Neutrophil (primary cell): ENCODE data around the gene UNK.
A peak's percentile ranks its signal among the peaks of the same experiment; 100 is the strongest.

Source experiments
- H3K27ac ChIP-seq: fragments of 200-600 bp; sonication (generic); 2 replicates; pipeline ENCODE4 v1.5.1; 2016; ENCODE audit warnings: mild to moderate bottlenecking, moderate library complexity
- H3K27me3 ChIP-seq: fragments of 200-600 bp; sonication (generic); 2 replicates; pipeline ENCODE4 v1.6.0; 2016; ENCODE audit warnings: mild to moderate bottlenecking
- H3K36me3 ChIP-seq: fragments of 200-600 bp; sonication (generic); 2 replicates; pipeline ENCODE4 v1.5.1; 2017
- H3K4me1 ChIP-seq, 2 experiments: fragments of 200-600 bp in 1 of 2; sonication (generic) in 1 of 2; 1 replicate in 1 of 2; 2 replicates in 1 of 2; pipeline versions ENCODE4 v1.5.1 to v1.6.1; 2013 to 2016; ENCODE audit warnings: low read depth in 1 of 2, low read length in 1 of 2, mild to moderate bottlenecking in 1 of 2, moderate library complexity in 1 of 2; ENCODE audit not compliant: control insufficient read depth in 1 of 2, insufficient read depth in 1 of 2
- H3K4me3 ChIP-seq, 2 experiments: fragments of 200-600 bp in 1 of 2; sonication (generic) in 1 of 2; 1 replicate in 1 of 2; 2 replicates in 1 of 2; pipeline ENCODE4 v1.5.1; 2013 to 2016; ENCODE audit warnings: low read depth in 1 of 2, low read length in 1 of 2, mild to moderate bottlenecking in 1 of 2, moderate library complexity in 1 of 2
- H3K9me3 ChIP-seq: fragments of 200-600 bp; sonication (generic); 2 replicates; pipeline ENCODE4 v1.5.1; 2016
- TF ChIP-seq, protein P1 (sequence below): fragments of 200-600 bp; sonication (generic); IDR thresholded peaks from 2 replicates; pipeline ENCODE4 v1.5.1; 2016; ENCODE audit warnings: antibody characterized with exemption

The UNK gene

GRCh38 chr17:75752802-75753513, 31.6 kb upstream of the UNK start:
- Histone ChIP-seq H3K9me3 (no peaks in the 10 kb centered on the region), H3K36me3 (peaks cover 7% of the 10 kb centered on the region), H3K4me3 (peak overlapping the region; percentile 46 to 62), H3K27me3 (peaks cover 27% of the 10 kb centered on the region), H3K4me1 (peaks cover 26 to 29% of the 10 kb centered on the region in 2 experiments), H3K27ac (no peak overlapping the region)
- TF ChIP-seq, protein P1, sequence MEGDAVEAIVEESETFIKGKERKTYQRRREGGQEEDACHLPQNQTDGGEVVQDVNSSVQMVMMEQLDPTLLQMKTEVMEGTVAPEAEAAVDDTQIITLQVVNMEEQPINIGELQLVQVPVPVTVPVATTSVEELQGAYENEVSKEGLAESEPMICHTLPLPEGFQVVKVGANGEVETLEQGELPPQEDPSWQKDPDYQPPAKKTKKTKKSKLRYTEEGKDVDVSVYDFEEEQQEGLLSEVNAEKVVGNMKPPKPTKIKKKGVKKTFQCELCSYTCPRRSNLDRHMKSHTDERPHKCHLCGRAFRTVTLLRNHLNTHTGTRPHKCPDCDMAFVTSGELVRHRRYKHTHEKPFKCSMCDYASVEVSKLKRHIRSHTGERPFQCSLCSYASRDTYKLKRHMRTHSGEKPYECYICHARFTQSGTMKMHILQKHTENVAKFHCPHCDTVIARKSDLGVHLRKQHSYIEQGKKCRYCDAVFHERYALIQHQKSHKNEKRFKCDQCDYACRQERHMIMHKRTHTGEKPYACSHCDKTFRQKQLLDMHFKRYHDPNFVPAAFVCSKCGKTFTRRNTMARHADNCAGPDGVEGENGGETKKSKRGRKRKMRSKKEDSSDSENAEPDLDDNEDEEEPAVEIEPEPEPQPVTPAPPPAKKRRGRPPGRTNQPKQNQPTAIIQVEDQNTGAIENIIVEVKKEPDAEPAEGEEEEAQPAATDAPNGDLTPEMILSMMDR, result no peak

- peaks cover 26 to 29% of the 10 kb centered on the region in 2 experiments for H3K4me1 ChIP-seq
- H3K27me3 ChIP-seq, result peaks cover 27% of the 10 kb centered on the region
- H3K4me3 ChIP-seq, result peak overlapping the region; percentile 46 to 62
- peaks cover 11% of the 10 kb centered on the region for H3K36me3 ChIP-seq
- peak overlapping the region; percentile 33 for H3K27ac ChIP-seq
- no peaks in the 10 kb centered on the region for H3K9me3 ChIP-seq
- TF ChIP-seq, protein P1, result peak; percentile 84
Measured at GRCh38 chr17:75753514-75754377, 30.9 kb upstream of the UNK start.

DNA sequence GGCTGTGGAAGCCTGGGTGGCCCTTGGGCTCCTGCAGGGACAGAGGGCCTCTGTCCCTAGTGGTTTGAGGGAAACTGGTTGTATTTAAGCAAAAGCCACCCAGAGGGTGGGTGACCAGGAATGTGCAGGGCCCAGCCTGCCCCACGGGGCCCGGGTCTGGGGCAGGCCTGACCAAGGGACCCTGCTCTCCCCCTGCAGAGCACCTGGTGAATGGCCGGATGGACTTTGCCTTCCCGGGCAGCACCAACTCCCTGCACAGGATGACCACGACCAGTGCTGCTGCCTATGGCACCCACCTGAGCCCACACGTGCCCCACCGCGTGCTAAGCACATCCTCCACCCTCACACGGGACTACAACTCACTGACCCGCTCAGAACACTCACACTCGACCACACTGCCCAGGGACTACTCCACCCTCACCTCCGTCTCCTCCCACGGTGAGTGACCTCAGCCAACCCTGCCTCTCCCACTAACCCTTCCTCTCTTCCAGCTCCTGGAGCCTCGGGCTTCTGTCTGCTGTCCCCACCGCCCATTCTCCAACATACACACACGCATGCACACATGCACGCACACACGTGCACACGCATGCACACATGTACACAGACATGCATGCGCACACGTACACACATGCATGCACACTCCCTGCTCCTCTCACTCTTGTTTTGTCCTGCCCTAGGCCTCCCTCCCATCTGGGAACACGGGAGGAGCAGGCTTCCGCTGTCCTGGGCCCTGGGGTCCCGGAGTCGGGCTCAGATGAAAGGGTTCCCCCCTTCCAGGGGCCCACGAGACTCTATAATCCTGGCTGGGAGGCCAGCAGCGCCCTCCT, 30.0 kb upstream of the UNK start:
- peaks cover 27% of the 10 kb centered on the region for H3K27me3 ChIP-seq
- no peaks in the 10 kb centered on the region for H3K9me3 ChIP-seq
- H3K4me3 ChIP-seq, result peak overlapping the region in 1 of 2 experiments; percentile 62
- peaks cover 24 to 27% of the 10 kb centered on the region in 2 experiments for H3K4me1 ChIP-seq
- TF ChIP-seq, protein P1, result no peak
- H3K27ac ChIP-seq, result no peak overlapping the region
- peaks cover 11% of the 10 kb centered on the region for H3K36me3 ChIP-seq

GRCh38 chr17:75755205-75755901, 29.3 kb upstream of the UNK start:
- Histone ChIP-seq H3K36me3 (peaks cover 11% of the 10 kb centered on the region), H3K4me3 (no peak overlapping the region), H3K4me1 (peaks cover 19 to 22% of the 10 kb centered on the region in 2 experiments), H3K27ac (no peak overlapping the region), H3K9me3 (no peaks in the 10 kb centered on the region), H3K27me3 (peaks cover 26% of the 10 kb centered on the region)
- TF ChIP-seq, protein P1, result no peak

GRCh38 chr17:75755990-75756389, 28.6 kb upstream of the UNK start:
- Histone ChIP-seq H3K4me1 (peaks cover 19 to 22% of the 10 kb centered on the region in 2 experiments), H3K27ac (no peak overlapping the region), H3K9me3 (no peaks in the 10 kb centered on the region), H3K36me3 (peaks cover 11% of the 10 kb centered on the region), H3K4me3 (no peak overlapping the region), H3K27me3 (peaks cover 21% of the 10 kb centered on the region)
- TF ChIP-seq, protein P1, result no peak
